Ovary (tissue), 3 donors: ENCODE results near the gene CCDC57.

ENCODE experiments used
- CTCF ChIP-seq, 3 donors: fragments of 450-650 bp in 2 of 3; fragments of 200-600 bp in 1 of 3; IDR thresholded peaks; one replicate each; pipeline versions ENCODE4 v1.5.1 to v1.8.0; 2016 to 2022; ENCODE audit warnings: antibody characterized with exemption in 3 of 3, mild to moderate bottlenecking in 1 of 3
- EP300 ChIP-seq: sonication (generic); formaldehyde crosslinking; IDR thresholded peaks from one replicate; pipeline ENCODE4 v1.6.1; 2017; ENCODE audit warnings: antibody characterized with exemption
- POLR2A ChIP-seq: fragments of 450-650 bp; IDR thresholded peaks from one replicate; pipeline ENCODE4 v1.6.1; 2017; ENCODE audit warnings: antibody characterized with exemption, mild to moderate bottlenecking, moderate library complexity
- donor health status: DM: no; HTN: no; CAD: no.

DNA sequence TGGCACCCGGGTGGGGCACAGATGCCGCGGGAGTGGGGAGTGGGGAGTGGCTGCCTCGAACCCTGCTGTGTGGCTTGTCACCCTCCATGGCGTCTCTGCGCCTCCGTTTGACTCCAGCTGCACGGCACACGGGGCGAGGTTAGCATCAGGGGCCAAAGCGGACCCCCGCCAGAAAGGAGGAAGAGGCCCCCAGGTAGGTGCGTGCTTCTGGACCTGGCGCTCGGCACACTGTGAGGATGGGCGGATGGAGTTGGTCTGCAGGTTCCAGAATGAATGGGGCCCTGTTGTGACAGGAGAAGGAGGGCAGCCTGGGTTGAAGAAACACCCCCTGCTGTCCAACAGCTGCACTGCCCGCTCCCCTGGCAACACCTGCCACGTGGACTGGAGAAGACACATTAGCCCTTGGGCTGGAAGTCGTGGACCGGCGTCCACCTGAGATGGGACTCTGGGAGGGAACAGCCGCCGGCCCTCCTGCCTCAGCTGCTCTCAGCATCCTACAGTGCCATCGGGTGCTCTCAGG lies 105.2 kb downstream of the CCDC57 start:
- no peak for TF ChIP-seq POLR2A
- TF ChIP-seq CTCF (IDR thresholded peaks at IDR 0.05), result no peak
- no peak for TF ChIP-seq EP300
